GM12878 (cell line): ENCODE results near the gene UBXN6. TPM values are rescaled to one million over a fixed set of nuclear protein-coding genes. Genes with fewer than 3 reads are reported as not detected.

Experiments
- ATAC-seq: fragments of 200-7000 bp; cut with Tn5 transposase; 3 replicates; pipeline ENCODE4 v1.9.1; 2020; ENCODE audit warnings: mild to moderate bottlenecking, moderate library complexity
- BruUV-seq: library from RNA; stranded (reverse); fragments of 400-500 nt; replicated peaks from 2 replicates; lab custom pipeline; 2021; lab: Mats Ljungman, UMichigan
- CTCF ChIA-PET: fragments of 300-600 bp; sonication (Branson Sonifier 250); formaldehyde crosslinking; extraction: SDS; loops from one replicate; lab custom pipeline; 2021; ENCODE audit warnings: inconsistent platforms; lab: Yijun Ruan, JAX
- POLR2A ChIA-PET: fragments of 350-600 bp; formaldehyde crosslinking; extraction: SDS; loops from one replicate; lab custom pipeline; 2021; ENCODE audit warnings: inconsistent platforms; lab: Charles Lee
- RAD21 ChIA-PET: fragments of 300-600 bp; sonication (Branson Sonifier 250); formaldehyde crosslinking; loops from one replicate; lab custom pipeline; 2023; ENCODE audit warnings: antibody characterized with exemption; ENCODE audit not compliant: unreplicated experiment; lab: Charles Lee
- SMC1A ChIA-PET: fragments of 300-600 bp; sonication (Branson Sonifier 250); formaldehyde crosslinking; loops from one replicate; lab custom pipeline; 2023; ENCODE audit not compliant: unreplicated experiment, uncharacterized antibody; lab: Charles Lee
- DNase-seq: peaks from one replicate; pipeline ENCODE4 v3.0.0-alpha.2; 2011; ENCODE audit warnings: low read depth, low spot score
- FAIRE-seq: peaks from 3 replicates; lab custom pipeline; 2011; peaks lifted over from hg19 to GRCh38; lab: Jason Lieb, UNC
- H2AFZ ChIP-seq: 2 replicates; pipeline ENCODE4 v1.6.0; 2011; ENCODE audit warnings: low read depth, low read length, control low read depth; ENCODE audit not compliant: control insufficient read depth
- H3K27ac ChIP-seq: 2 replicates; pipeline ENCODE4 v1.5.1; 2011; ENCODE audit warnings: control low read depth; ENCODE audit not compliant: control insufficient read depth, insufficient read depth
- H3K27me3 ChIP-seq, 2 experiments: replicated peaks in 1 of 2; 2 replicates each; pipeline versions ENCODE4 v1.6.0 to v1.6.1; 2011; ENCODE audit warnings: low read length in 1 of 2; ENCODE audit not compliant: control insufficient read depth in 2 of 2, insufficient read depth in 2 of 2
- H3K36me3 ChIP-seq, 2 experiments: 2 replicates each; pipeline ENCODE4 v1.5.1; 2011; ENCODE audit warnings: low read length in 1 of 2; ENCODE audit not compliant: control insufficient read depth in 2 of 2, insufficient read depth in 2 of 2
- H3K4me1 ChIP-seq: 2 replicates; pipeline ENCODE4 v1.6.1; 2011; ENCODE audit warnings: mild to moderate bottlenecking, low read length, moderate library complexity, mixed read lengths; ENCODE audit not compliant: control insufficient read depth, insufficient read depth
- H3K4me2 ChIP-seq: 2 replicates; pipeline ENCODE4 v1.6.0; 2011; ENCODE audit warnings: control low read depth; ENCODE audit not compliant: control insufficient read depth, insufficient read depth
- H3K4me3 ChIP-seq: fragments of 200-600 bp; sonication (generic); 2 replicates; pipeline ENCODE4 v1.5.1; 2016
- H3K79me2 ChIP-seq: 2 replicates; pipeline ENCODE4 v1.6.0; 2011; ENCODE audit warnings: low read length; ENCODE audit not compliant: control insufficient read depth, insufficient read depth
- H3K9ac ChIP-seq: 2 replicates; pipeline ENCODE4 v1.8.0; 2011; ENCODE audit warnings: low read length, control low read depth, mixed read lengths; ENCODE audit not compliant: control insufficient read depth, insufficient read depth
- H3K9me3 ChIP-seq: replicated peaks from 3 replicates; pipeline ENCODE4 v1.5.1; 2011; ENCODE audit warnings: mild to moderate bottlenecking, low read length; ENCODE audit not compliant: control insufficient read depth, insufficient read depth
- H4K20me1 ChIP-seq: 2 replicates; pipeline ENCODE4 v1.6.0; 2011; ENCODE audit not compliant: control insufficient read depth, insufficient read depth
- EP300 ChIP-seq, 2 experiments: fragments of 150-350 bp in 1 of 2; IDR thresholded peaks; 2 replicates each; pipeline ENCODE4 v1.6.1; 2011 to 2012; ENCODE audit warnings: low read depth in 2 of 2, low read length in 2 of 2, borderline replicate concordance in 1 of 2, improper control_type of control experiment in 1 of 2, inconsistent platforms in 1 of 2; ENCODE audit not compliant: control insufficient read depth in 1 of 2
- MYC ChIP-seq: IDR thresholded peaks from 2 replicates; pipeline ENCODE4 v1.6.1; 2011; ENCODE audit warnings: mild to moderate bottlenecking, low read length, moderate library complexity, inconsistent platforms; ENCODE audit not compliant: insufficient read depth, insufficient replicate concordance, insufficient read length, severe bottlenecking
- POLR2A ChIP-seq: IDR thresholded peaks from 2 replicates; pipeline ENCODE4 v1.6.1; 2011; ENCODE audit warnings: low read depth, mild to moderate bottlenecking, low read length
- RBBP5 ChIP-seq: fragments of 200-600 bp; sonication (generic); conservative IDR thresholded peaks from 2 replicates; pipeline ENCODE4 v1.6.1; 2016
- TAF1 ChIP-seq: IDR thresholded peaks from 2 replicates; pipeline ENCODE4 v1.6.1; 2011; ENCODE audit warnings: mild to moderate bottlenecking, low read depth, low read length, borderline replicate concordance
- ZNF622 ChIP-seq: fragments of 450-650 bp; IDR thresholded peaks from 2 replicates; pipeline ENCODE4 v1.6.1; 2017; ENCODE audit warnings: mild to moderate bottlenecking, inconsistent platforms
- WGBS: methylation state at CpG from one replicate; pipeline ENCODE4 v1.1.6; 2016; ENCODE audit warnings: low lambda C conversion rate; ENCODE audit not compliant: insufficient replicate concordance, insufficient coverage; ENCODE audit errors: missing lambda C conversion rate; 5-methylcytosine and 5-hydroxymethylcytosine counted together
- in situ Hi-C: fragments of 300-500 bp; cut with MboI; formaldehyde crosslinking; loops from 9 replicates; pipeline ENCODE4 v1.14.3; 2018; ENCODE audit warnings: mixed read lengths
- intact Hi-C: fragments of 100-400 bp; cut with micrococcal nuclease; formaldehyde crosslinking; loops from one replicate; pipeline ENCODE4 v1.14.2; 2022; ENCODE audit not compliant: unreplicated experiment
- polyA plus RNA-seq, 11 experiments: library from polyadenylated mRNA; depleted of rRNA in 4 of 11; unstranded in 6 of 11; stranded (reverse) in 5 of 11; fragments of >200 nt; fragmentation: Nextera tagmentation in 4 of 11; fragmentation: Illumina TruSeq in 1 of 11; extraction: Ambion mirVana in 4 of 11; extraction: Trizol in 1 of 11; gene quantifications; 1 replicate in 1 of 11; 2 replicates in 10 of 11; pipeline versions ENCODE4 v1.2.1 to v1.2.3, GENCODE V29; 2011 to 2016; ENCODE audit warnings: inconsistent platforms in 2 of 11, missing spikeins in 2 of 11, low read depth in 1 of 11
- total RNA-seq, 4 experiments: library from RNA; depleted of rRNA in 3 of 4; stranded (reverse); fragments of >200 nt in 3 of 4; fragmentation: Illumina TruSeq in 1 of 4; extraction: Trizol in 1 of 4; gene quantifications; 2 replicates each; pipeline versions ENCODE4 v1.2.1 to v1.2.3, GENCODE V29; 2013 to 2021
- TF ChIP-seq, protein P1 (sequence below): fragments of 450-650 bp; IDR thresholded peaks from 2 replicates; pipeline ENCODE4 v1.6.1; 2018; ENCODE audit warnings: mild to moderate bottlenecking, low read depth, moderate library complexity; ENCODE audit not compliant: partially characterized antibody

Gene UBXN6
- total and polyA plus RNA-seq, 10 of the 15 experiments (the other 5 are each of a cell fraction or from before 2014, with no cell fraction given) = 0.47 to 50.8 (median 13.0) TPM

DNA sequence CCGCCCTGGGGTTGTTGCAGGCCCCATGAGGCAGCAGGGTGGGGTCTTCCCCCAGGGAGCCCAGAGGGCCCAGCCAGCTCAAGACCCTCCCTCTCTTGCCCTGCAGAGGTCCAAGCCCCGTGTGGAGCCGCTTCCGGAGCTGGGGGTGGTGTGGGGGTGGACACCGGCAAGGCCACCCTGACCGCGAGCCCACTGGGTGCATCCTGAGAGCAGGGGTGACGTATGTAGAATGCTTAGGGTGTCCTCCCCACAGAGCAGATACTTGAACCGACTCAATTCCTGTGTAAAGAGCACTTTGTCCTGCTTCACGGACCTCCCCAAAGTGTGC, 14.8 kb downstream of the UBXN6 start:
- no peak overlapping the region for H3K4me3 ChIP-seq
- no peaks in the 10 kb centered on the region for H3K9me3 ChIP-seq
- H3K4me2 ChIP-seq = no peak overlapping the region
- BruUV-seq = no TSS peak
- H2AFZ ChIP-seq = no peak overlapping the region
- no peak overlapping the region for H3K9ac ChIP-seq
- no peaks in the 10 kb centered on the region for H3K27me3 ChIP-seq
- ChIA-PET CTCF (no interaction called here), POLR2A (no interaction called here), SMC1A (no interaction called here), RAD21 (no interaction called here)
- H3K4me1 ChIP-seq = peaks cover 7% of the 10 kb centered on the region
- WGBS = 64% methylated on average over 10 of the region's 10 CpGs
- ATAC-seq = no peak
- no peak for TF ChIP-seq ZNF622
- TF ChIP-seq, protein P1, sequence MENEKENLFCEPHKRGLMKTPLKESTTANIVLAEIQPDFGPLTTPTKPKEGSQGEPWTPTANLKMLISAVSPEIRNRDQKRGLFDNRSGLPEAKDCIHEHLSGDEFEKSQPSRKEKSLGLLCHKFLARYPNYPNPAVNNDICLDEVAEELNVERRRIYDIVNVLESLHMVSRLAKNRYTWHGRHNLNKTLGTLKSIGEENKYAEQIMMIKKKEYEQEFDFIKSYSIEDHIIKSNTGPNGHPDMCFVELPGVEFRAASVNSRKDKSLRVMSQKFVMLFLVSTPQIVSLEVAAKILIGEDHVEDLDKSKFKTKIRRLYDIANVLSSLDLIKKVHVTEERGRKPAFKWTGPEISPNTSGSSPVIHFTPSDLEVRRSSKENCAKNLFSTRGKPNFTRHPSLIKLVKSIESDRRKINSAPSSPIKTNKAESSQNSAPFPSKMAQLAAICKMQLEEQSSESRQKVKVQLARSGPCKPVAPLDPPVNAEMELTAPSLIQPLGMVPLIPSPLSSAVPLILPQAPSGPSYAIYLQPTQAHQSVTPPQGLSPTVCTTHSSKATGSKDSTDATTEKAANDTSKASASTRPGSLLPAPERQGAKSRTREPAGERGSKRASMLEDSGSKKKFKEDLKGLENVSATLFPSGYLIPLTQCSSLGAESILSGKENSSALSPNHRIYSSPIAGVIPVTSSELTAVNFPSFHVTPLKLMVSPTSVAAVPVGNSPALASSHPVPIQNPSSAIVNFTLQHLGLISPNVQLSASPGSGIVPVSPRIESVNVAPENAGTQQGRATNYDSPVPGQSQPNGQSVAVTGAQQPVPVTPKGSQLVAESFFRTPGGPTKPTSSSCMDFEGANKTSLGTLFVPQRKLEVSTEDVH = no peak
- TF ChIP-seq MYC = no peak
- TF ChIP-seq POLR2A = 0 out of 2 replicates have a peak, but pooled peaks have one; percentile 1
- TF ChIP-seq TAF1 = no peak
- no peak for TF ChIP-seq EP300 (IDR thresholded peaks at IDR 0.05; ENCODE audit: borderline replicate concordance in 1 of 2, control insufficient read depth in 1 of 2, low read depth in 2 of 2, low read length in 2 of 2)
- no peak for TF ChIP-seq RBBP5
- no peaks in the 10 kb centered on the region for H3K79me2 ChIP-seq
- H3K27ac ChIP-seq = no peak overlapping the region; the same call in 1 of the 2 replicates
- in situ Hi-C loops (no loop called here), intact Hi-C loops (no loop called here)
- no peak for FAIRE-seq
- no peaks in the 10 kb centered on the region for H4K20me1 ChIP-seq
- no peak for DNase-seq
- peaks cover 0 to 26% of the 10 kb centered on the region in 2 experiments; a peak in 3 of 4 replicates for H3K36me3 ChIP-seq
